NCI-H1048 (cell line): ENCODE measurements around the gene AQP7.
"Not testable (repeated sequence)": the region's sequence is repeated elsewhere in the genome, so short reads cannot be mapped to it uniquely, and the experiment has no call there.

Experiments used
- DNase-seq: peaks from one replicate; lab custom pipeline; 2025; lab: John Stamatoyannopoulos, UW

The AQP7 gene

GRCh38 chr9:33402371-33402770 lies at the start of gene AQP7:
Gene AQP7, minus strand, starts transcription at chr9:33402568. Its CDS starts 1,306 bp downstream, at chr9:33401262.
- not testable (repeated sequence) for DNase-seq

- no peak for DNase-seq
Measured at GRCh38 chr9:33450621-33451146, 48.3 kb upstream of the AQP7 start.

DNA sequence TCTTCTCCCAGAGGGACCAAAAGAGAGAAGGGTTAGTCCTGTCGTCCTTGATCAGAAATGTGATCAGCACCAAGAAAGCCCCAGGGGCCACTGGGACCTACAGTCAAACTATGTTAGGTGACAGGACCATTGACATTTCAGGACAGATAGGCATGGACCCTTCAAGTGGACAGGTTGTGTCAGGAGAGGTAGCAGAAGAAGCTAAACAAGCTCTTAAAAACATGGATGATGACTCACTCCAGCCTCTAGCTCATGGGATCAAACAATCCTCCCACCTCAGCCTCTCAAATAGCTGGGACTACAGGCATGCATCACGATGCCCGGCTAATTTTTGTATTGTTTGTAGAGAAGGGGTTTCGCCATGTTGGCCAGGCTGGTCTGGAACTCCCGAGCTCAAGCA lies 47.3 kb upstream of the AQP7 start:
- no peak for DNase-seq

DNA sequence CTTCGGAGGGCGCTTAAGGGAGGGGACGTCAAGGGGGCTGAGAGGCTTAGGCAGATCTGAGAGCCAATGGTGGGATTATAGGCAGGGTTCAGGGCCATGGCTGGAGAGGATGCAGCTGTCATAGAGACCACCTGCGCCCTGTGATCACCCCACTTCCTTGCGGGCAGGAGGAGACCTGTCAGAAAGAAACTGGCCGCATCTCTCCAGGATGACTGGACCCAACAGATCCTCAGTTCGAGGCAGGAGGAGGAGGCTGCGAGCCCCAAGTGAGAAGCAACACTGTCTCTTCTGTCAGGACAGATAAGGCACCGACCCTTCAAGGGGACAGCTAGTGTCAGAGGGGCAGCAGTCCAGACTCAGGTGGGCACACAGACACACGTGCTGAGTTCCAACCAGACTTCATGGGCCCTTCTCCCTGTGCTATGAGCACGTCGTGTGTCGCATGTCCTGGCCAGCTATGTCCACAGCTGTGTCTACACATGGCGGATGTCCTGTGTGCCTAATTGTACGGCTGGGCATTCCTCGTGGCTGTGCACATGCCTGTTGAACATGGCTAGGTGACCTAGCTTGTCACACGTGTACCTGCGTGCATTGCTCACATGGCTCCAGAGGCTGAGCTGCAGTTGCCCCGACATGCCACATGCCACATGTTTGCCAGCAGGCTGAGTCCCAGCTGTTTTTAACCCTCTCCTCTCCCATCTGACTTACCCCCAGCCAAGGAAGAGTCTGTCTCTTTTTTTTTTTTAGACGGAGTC lies 45.6 kb upstream of the AQP7 start:
- no peak for DNase-seq

DNA sequence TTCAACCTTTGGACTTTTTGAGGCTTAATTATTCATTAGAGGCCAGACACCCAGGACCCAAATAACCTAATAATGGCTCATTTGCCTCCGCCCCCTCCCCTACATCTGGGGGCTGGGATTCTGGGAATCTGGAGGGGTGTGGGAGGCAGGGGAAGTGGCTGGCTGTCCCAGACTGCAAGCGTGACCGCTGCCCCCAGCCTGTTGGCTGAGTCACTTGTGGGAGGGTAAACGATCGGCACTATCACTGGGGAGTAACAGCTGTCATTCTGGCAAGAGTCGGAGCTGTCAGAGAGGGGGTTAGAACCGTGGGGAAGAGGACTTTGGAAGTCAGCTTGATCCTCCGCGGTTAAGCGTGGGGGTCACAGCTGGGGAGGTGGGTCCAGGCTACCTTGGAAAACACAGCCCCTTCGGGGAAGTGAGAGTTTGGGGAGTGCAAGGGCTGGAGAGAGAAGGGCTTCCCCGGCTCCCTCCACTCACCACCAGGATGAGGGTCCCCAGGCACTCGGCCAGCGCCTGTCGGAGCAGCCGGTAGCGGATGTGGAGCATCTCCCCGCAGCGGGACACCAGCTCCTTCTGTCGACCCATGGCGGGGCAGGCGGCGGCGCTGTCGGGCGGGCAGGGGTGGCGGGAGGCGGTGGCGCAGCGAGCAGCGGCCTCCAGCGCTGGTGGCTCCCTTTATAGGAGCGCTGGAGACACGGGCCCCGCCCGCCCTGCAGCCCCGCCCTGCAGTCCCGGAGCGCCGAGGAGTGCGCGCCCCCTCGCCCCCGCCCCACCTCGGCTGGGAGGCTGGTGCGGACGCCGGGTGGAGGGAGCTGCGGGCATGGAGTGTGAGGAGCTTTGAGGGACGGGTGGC lies 44.8 kb upstream of the AQP7 start, which contains the start of gene AQP3:
TSS of gene AQP3 (minus strand) at position 648 of the 853 bp plus-strand sequence. CDS start at position 585, 63 bp downstream.
- DNase-seq: no peak

DNA sequence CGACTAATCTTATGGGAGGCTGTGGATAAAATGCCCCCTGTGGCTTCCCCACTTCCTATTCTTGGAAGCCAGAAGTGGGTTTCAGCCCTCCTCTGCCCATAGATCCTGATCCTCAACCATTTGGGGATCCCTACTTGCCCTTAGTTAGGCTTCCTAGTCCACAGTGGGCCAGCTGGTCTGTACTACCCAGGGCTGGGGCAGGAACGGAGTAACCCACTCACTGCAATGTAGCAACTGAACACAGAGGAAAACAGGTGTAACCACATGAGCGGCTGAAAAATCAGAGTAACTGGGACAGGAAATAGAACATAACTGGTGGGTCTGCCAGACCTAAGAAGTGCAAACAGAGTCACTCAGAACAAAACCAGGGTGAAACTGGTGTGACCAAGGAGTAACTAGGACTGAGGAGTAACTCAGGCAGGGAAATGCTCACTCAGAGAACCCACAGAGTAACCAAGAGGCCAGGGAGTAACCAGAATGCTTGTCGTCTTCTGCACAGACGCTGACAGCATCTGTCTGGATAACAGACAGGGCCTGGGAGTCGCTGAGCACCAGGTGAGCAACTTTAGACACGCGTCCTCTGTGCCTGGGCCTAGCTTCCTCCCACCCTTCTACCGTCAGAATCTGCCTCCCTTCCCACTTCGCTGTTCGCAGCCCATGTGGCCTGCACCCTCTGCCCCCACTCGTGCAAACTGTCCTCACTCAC lies 44.0 kb upstream of the AQP7 start:
- DNase-seq: no peak

GRCh38 chr9:33445389-33446239 lies 43.2 kb upstream of the AQP7 start:
- DNase-seq: no peak

DNA sequence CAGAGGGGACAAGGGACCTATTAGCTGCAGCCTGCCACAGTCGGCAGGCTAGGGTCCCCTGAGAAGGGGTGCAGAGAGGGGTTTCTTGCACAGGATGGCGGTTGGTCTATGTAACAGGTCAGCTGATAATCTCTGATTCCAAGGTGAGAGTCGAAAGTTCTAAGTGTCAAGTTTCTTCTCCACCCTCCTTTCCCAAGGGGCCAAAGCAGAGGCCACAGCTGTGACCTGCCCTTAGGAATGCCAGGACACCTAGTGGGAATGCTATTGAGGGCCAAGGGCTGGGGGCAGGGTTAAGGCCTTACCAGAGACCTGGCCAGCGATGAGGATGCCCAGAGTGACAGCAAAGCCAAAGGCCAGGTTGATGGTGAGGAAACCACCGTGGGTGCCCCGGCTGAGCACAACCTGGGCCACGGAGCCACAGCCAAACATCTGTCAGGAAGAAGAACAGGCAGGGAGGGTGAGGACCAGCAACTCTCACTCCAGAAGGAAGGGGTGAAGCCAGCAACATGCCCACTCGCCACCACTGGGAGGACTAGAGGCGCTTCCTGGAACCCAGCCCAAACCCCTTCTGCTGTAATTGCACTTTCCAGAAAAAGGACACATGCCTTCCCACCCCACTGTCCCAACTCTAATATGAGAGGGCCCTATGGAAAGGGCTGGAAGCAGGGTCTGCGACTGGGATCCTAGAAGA lies 41.2 kb upstream of the AQP7 start:
- no peak for DNase-seq

GRCh38 chr9:33443047-33443446 lies 40.7 kb upstream of the AQP7 start:
- no peak for DNase-seq

- DNase-seq: no peak
Measured at GRCh38 chr9:33442125-33442524, 39.8 kb upstream of the AQP7 start.

DNA sequence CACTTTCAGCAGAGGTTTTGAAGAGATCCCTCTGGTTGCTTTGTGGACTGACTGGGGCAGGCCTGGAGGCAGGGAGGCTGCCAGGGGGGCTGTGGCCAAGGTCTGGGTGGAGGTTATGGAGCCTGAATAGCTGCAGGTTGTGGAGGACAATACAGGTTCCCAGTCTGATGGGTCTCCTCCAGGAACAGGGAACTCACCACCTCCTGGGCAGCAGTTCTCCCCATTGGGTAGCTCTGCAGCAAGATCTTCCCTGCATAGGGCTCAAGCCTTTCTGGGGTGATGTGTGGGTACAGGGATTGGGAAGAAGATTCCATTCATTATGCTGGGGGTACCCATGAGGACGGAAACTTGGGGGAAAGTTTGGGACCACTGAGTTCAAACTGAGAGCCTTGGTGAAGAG lies 38.2 kb upstream of the AQP7 start:
- no peak for DNase-seq

DNA sequence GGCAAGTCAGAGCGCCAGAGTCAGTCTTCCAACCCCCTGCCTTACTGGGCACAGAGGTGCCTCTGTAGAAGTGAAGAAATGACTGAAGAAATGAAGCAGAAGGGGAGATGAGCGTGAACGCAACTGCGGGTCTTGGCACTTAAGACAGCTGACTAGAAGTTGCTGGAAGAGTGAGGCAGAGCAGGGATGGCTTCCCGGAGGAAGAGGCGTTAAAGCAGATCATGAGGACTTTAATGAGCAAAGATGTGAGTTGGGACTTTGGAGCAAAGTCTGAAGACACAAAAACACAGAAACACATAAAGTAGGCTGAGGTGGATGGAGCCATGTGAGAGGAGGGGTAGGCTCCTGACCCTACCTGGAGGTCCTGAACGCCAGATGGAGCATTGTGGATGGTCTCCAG lies 37.8 kb upstream of the AQP7 start:
- DNase-seq: no peak

- no peak for DNase-seq
Measured at GRCh38 chr9:33439731-33440130, 37.4 kb upstream of the AQP7 start.

- no peak for DNase-seq
Measured at GRCh38 chr9:33438926-33439680, 36.7 kb upstream of the AQP7 start.

DNA sequence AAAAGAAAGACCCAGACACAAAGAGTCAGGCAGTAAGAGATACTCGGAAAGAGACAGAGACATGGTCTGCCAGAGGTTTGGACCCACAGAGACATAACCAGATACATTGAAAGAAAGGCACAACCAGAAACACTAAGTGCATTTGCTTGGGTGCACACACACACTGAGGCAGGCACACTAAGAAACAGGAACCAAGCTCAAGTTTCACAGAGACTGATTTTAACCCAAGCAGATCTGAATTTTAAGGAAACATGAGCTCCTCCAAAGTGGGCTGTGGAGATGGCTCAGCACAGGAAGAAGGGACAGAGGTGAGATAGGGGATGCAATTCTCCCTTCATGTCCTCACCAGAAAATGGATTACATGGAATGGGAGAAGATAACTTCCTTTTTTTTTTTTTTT lies 35.5 kb upstream of the AQP7 start:
- DNase-seq: no peak

DNA sequence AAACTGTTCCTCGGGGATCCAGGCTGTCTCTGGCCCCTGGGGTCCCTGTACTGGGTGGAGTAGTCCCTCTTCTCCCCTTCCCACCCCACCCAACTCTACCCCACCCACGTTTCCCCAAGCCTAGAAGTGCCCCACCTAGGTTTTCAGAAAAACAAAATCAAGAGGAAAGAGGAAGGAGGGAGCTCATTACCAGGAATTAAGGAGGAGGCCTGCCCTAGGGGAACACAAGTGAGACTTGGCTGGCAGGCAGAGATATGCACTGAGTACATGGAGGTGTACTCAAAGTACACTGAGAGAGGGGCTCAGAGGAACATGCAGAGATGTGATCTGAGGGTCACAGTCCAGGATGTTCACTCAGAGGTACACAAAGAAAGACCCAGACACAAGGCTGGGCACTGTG lies 34.8 kb upstream of the AQP7 start:
- no peak for DNase-seq

DNA sequence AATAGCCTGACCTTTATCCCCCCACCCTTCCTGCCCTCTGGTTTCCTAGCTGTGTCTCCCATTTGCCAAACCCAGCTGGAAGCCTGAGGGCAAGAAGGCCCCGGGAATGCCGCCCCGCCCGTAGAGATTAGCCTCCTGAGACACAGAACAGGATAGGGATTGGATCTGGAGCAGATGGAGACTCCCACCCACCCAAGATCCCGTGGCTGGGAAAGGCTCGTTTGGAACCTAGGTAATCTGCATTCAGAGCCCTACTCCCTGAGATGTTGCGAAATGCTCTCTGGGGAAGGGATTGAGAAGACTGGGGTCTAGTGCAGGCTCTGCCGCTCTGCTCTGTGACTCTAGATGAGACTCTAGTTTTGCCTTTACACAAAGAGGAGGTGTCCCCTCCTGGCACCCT lies 34.1 kb upstream of the AQP7 start:
- no peak for DNase-seq

- DNase-seq: no peak
Measured at GRCh38 chr9:33435821-33436277, 33.5 kb upstream of the AQP7 start.

- DNase-seq: no peak
Measured at GRCh38 chr9:33434317-33435105, 32.1 kb upstream of the AQP7 start.
